ENCODE results near the gene ATF1.
A peak's percentile ranks its signal among the peaks of the same experiment; 100 is the strongest.
"Not testable (repeated sequence)": the region's sequence is repeated elsewhere in the genome, so short reads cannot be mapped to it uniquely, and the experiment has no call there.

Gene ATF1

DNA sequence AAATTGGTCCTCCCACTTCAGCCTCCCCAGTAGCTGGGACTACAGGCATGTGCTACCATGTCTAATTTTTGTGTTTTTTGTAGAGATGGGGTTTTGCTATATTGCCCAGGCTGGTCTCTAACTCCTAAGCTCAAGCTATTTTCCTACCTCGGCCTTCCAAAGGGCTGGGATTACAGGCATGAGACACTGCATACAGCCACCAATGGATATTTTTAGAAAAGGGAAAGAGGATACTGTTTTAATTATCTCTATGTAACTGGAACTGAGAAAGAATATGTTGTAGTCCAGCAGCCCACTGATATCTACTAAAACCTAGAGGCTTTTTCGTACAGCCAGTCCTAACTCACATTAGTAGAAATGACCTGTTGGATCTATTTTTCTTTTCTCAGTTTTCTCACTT is 85.1 kb downstream of the ATF1 start:
- TF ChIP-seq CTCF (IDR thresholded peaks at IDR 0.05; ENCODE audit: insufficient read depth, low read length, missing control alignments), result no peak
- POLR2A ChIA-PET, result no interaction called here
- CTCF ChIA-PET, result no interaction called here
- no peak overlapping the region for H3K4me3 ChIP-seq (ENCODE audit: low read depth, low read length)
- DNase-seq (ENCODE audit: low read depth, low spot score), result no peak

- DNase-seq (ENCODE audit: low read depth, low spot score); H3K4me3 ChIP-seq (ENCODE audit: low read depth, low read length); POLR2A ChIA-PET: not testable (repeated sequence)
- CTCF ChIA-PET, result interaction anchor here (1.8 kb wide), 1 partner anchor 29 kb away, joined by 4 read pairs; no protein-coding TSS in a partner anchor
These were observed 91.3 kb downstream of the ATF1 start for GRCh38 chr12:50855218-50855617.

DNA sequence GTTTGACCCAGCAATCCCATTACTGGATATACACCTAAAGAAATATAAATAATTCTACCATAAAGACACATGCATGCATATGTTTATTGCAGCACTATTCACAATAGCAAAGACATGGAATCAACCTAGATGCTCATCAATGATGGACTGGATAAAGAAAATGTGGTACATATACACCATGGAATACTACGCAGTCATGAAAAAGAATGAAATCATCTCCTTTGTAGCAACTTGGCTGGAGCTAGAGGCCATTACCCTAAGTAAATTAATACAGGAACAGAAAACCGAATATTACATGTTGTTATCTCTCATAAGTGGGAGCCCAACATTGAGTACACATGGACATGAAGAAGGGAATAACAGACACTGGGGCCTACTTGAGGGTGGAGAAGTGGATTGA is 91.8 kb downstream of the ATF1 start:
- DNase-seq (ENCODE audit: low read depth, low spot score); H3K4me3 ChIP-seq (ENCODE audit: low read depth, low read length); POLR2A ChIA-PET: not testable (repeated sequence)
- CTCF ChIA-PET, result interaction anchor here (1.8 kb wide), 1 partner anchor 30 kb away, joined by 4 read pairs; no protein-coding TSS in a partner anchor

- CTCF ChIA-PET, result interaction anchor here (0.9 kb wide), 1 partner anchor 95 kb away, joined by 3 read pairs; no protein-coding TSS in a partner anchor
- POLR2A ChIA-PET, result no interaction called here
- H3K4me3 ChIP-seq (ENCODE audit: low read depth, low read length), result no peak overlapping the region
- DNase-seq (ENCODE audit: low read depth, low spot score), result no peak
- no peak for TF ChIP-seq CTCF (IDR thresholded peaks at IDR 0.05; ENCODE audit: insufficient read depth, low read length, missing control alignments)
These were observed 95.9 kb downstream of the ATF1 start for GRCh38 chr12:50859621-50860310.

GRCh38 chr12:50862316-50862715 is 98.4 kb downstream of the ATF1 start:
- H3K4me3 ChIP-seq (ENCODE audit: low read depth, low read length), result no peak overlapping the region
- no peak for TF ChIP-seq CTCF (IDR thresholded peaks at IDR 0.05; ENCODE audit: insufficient read depth, low read length, missing control alignments)
- ChIA-PET POLR2A (no interaction called here), CTCF (interaction anchor here (1.1 kb wide), 1 partner anchor 23 kb away, joined by 3 read pairs; no protein-coding TSS in a partner anchor)
- DNase-seq (ENCODE audit: low read depth, low spot score), result peak; percentile 19

DNA sequence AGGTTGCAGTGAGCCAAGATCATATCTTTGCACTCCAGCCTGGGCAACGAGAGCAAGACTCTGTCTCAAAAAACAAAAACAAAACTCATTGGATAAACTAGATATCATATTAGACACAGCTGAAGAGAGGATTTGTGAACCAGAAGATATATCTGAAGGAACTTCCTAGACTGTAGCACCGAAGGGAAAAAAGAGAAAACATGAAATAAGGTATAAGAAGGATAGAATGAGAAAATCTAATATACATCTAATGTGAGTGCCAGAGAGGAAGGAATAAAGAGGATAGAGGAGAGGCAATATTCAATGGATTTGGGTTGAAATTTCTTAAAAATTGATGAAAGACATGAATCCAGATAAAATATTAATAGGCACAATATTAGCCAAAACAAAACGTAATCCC is 101.4 kb downstream of the ATF1 start:
- no peak for TF ChIP-seq CTCF (IDR thresholded peaks at IDR 0.05; ENCODE audit: insufficient read depth, low read length, missing control alignments)
- DNase-seq (ENCODE audit: low read depth, low spot score), result no peak
- POLR2A ChIA-PET, result no interaction called here
- CTCF ChIA-PET, result interaction anchor here (1.0 kb wide), 1 partner anchor 122 kb away, joined by 3 read pairs; no protein-coding TSS in a partner anchor
- H3K4me3 ChIP-seq (ENCODE audit: low read depth, low read length), result no peak overlapping the region

DNA sequence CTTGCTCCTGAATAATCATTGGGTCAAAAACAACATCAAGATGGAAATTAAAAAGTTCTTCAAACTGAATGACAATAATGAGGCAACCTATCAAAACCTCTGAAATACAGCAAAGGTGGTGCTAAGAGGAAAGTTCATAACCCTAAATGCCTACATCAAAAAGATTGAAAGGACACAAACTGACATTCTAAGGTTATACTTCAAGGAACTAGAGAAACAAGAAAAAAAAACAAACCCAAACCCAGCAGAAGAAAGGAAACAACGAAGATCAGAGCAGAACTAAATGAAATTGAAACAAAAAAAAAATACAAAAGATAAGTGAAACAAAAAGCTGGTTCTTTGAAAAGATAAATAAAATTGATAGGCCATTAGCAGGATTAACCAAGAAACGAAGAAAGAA is 105.0 kb downstream of the ATF1 start:
- POLR2A ChIA-PET; CTCF ChIA-PET; DNase-seq (ENCODE audit: low read depth, low spot score); H3K4me3 ChIP-seq (ENCODE audit: low read depth, low read length): not testable (repeated sequence)
